ENCODE data around the gene PLEKHG4. TPM values are rescaled to one million over a fixed set of nuclear protein-coding genes. Genes with fewer than 3 reads are reported as not detected.

PLEKHG4 gene
- polyA plus RNA-seq, 1 donor from 2014 or later, result 0.28 TPM

- Histone ChIP-seq H3K9me3 (ENCODE audit: low read length) (no peaks in the 10 kb centered on the region), H3K4me2 (ENCODE audit: low read length) (no peak overlapping the region), H3K79me2 (replicated peaks; ENCODE audit: insufficient read depth, low read length) (no peaks in the 10 kb centered on the region), H3K27ac (ENCODE audit: low read length) (no peak overlapping the region), H4K20me1 (ENCODE audit: insufficient read depth) (no peaks in the 10 kb centered on the region), H3K9me2 (ENCODE audit: insufficient read depth, low read length) (no peaks in the 10 kb centered on the region), H3K4me3 (ENCODE audit: low read length) (no peak overlapping the region), H3K27me3 (ENCODE audit: insufficient read depth, low read depth, low read length) (no peaks in the 10 kb centered on the region), H2AFZ (ENCODE audit: low read depth, low read length) (no peak overlapping the region), H3F3A (ENCODE audit: insufficient read depth, low read length, poor library complexity, severe bottlenecking) (no peaks in the 10 kb centered on the region), H3K36me3 (ENCODE audit: insufficient read depth, low read length) (no peaks in the 10 kb centered on the region), H3K9ac (ENCODE audit: low read length) (no peak overlapping the region)
- TF ChIP-seq SMC3 (conservative IDR thresholded peaks at IDR 0.05; ENCODE audit: poor library complexity) (no peak), REST (IDR thresholded peaks at IDR 0.05; ENCODE audit: borderline replicate concordance) (no peak), RAD21 (conservative IDR thresholded peaks at IDR 0.05) (no peak), MXI1 (conservative IDR thresholded peaks at IDR 0.05; ENCODE audit: poor library complexity, severe bottlenecking) (no peak), POLR2AphosphoS5 (IDR thresholded peaks at IDR 0.05) (no peak)
Measured at GRCh38 chr16:67271446-67271845, 7.9 kb upstream of the PLEKHG4 start.

GRCh38 chr16:67275321-67275720, 4.0 kb upstream of the PLEKHG4 start:
- no peak overlapping the region for H3K4me2 ChIP-seq (ENCODE audit: low read length)
- no peaks in the 10 kb centered on the region for H3K36me3 ChIP-seq (ENCODE audit: insufficient read depth, low read length)
- H3K9me2 ChIP-seq (ENCODE audit: insufficient read depth, low read length), result no peaks in the 10 kb centered on the region
- H3K79me2 ChIP-seq (replicated peaks; ENCODE audit: insufficient read depth, low read length), result no peaks in the 10 kb centered on the region
- no peaks in the 10 kb centered on the region for H3K9me3 ChIP-seq (ENCODE audit: low read length)
- no peak overlapping the region for H3K27ac ChIP-seq (ENCODE audit: low read length)
- H2AFZ ChIP-seq (ENCODE audit: low read depth, low read length), result no peak overlapping the region
- H3K9ac ChIP-seq (ENCODE audit: low read length), result no peak overlapping the region
- H4K20me1 ChIP-seq (ENCODE audit: insufficient read depth), result no peaks in the 10 kb centered on the region
- no peaks in the 10 kb centered on the region for H3F3A ChIP-seq (ENCODE audit: insufficient read depth, low read length, poor library complexity, severe bottlenecking)
- TF ChIP-seq REST (IDR thresholded peaks at IDR 0.05; ENCODE audit: borderline replicate concordance), result no peak
- TF ChIP-seq EZH2 (IDR thresholded peaks at IDR 0.05; ENCODE audit: borderline replicate concordance, insufficient read depth, low read length, poor library complexity, severe bottlenecking), result no peak
- TF ChIP-seq EP300 (conservative IDR thresholded peaks at IDR 0.05; ENCODE audit: poor library complexity, severe bottlenecking), result no peak
- no peak for TF ChIP-seq CTCF (IDR thresholded peaks at IDR 0.05; ENCODE audit: poor library complexity, severe bottlenecking)
- no peak for TF ChIP-seq SMC3 (conservative IDR thresholded peaks at IDR 0.05; ENCODE audit: poor library complexity)
- no peak for TF ChIP-seq MXI1 (conservative IDR thresholded peaks at IDR 0.05; ENCODE audit: poor library complexity, severe bottlenecking)
- no peak for TF ChIP-seq POLR2AphosphoS5 (IDR thresholded peaks at IDR 0.05)
- no peak for TF ChIP-seq RAD21 (conservative IDR thresholded peaks at IDR 0.05)
- TF ChIP-seq TAF1 (IDR thresholded peaks at IDR 0.05; ENCODE audit: low read depth), result no peak
- no peak overlapping the region for H3K4me3 ChIP-seq (ENCODE audit: low read length)
- peaks cover 6% of the 10 kb centered on the region for H3K27me3 ChIP-seq (ENCODE audit: insufficient read depth, low read depth, low read length)
